NCI-H526 treated with DMSO at 0.1 percent for 48 hours (cell line): ENCODE results near the gene ADH4.

Experiments used
- DNase-seq: peaks from one replicate; lab custom pipeline; 2025; lab: John Stamatoyannopoulos, UW

Gene ADH4

GRCh38 chr4:99079625-99080295, 64.3 kb downstream of the ADH4 start:
- no peak for DNase-seq

GRCh38 chr4:99078931-99079624, 65.0 kb downstream of the ADH4 start:
- no peak for DNase-seq

- DNase-seq: no peak
These were observed 65.8 kb downstream of the ADH4 start for GRCh38 chr4:99078336-99078735.

GRCh38 chr4:99077177-99077576, 66.9 kb downstream of the ADH4 start:
- no peak for DNase-seq

GRCh38 chr4:99076292-99076976, 67.7 kb downstream of the ADH4 start:
- DNase-seq: no peak

- DNase-seq: no peak
These were observed 69.3 kb downstream of the ADH4 start for GRCh38 chr4:99074816-99075215.
